ENCODE results near the gene R3HCC1L. TPM values are rescaled to one million over a fixed set of nuclear protein-coding genes. Genes with fewer than 3 reads are reported as not detected.

R3HCC1L gene
- polyA plus RNA-seq, 1 donor from 2014 or later = 12.8 TPM

DNA sequence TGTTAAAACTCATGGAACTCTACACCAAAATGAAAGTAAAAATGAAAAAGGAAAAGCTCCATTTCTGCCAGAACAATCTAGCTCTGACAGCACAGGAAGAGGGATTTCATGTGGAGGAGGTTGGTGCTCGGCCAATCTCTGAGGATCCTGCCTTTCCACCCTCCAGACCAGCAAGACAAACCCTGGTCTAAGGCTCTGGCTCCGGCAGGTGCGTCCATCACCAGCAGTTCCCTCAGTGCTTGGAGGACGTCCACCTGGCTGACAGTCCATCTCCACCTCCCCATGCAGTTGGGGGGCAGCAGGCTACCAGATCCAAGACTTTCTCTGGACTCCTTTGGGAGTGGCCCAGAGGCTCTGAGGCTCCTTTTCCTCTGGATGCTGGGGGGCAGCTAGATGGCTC, 158.5 kb downstream of the R3HCC1L start:
- Histone ChIP-seq H4K20me1 (ENCODE audit: insufficient read depth) (no peaks in the 10 kb centered on the region), H3K27me3 (ENCODE audit: insufficient read depth, low read depth, low read length) (no peaks in the 10 kb centered on the region), H3K9me2 (ENCODE audit: insufficient read depth, low read length) (no peaks in the 10 kb centered on the region), H3K79me2 (replicated peaks; ENCODE audit: insufficient read depth, low read length) (no peaks in the 10 kb centered on the region), H3K4me3 (ENCODE audit: low read length) (no peak overlapping the region), H3K27ac (ENCODE audit: low read length) (no peak overlapping the region), H3F3A (ENCODE audit: insufficient read depth, low read length, poor library complexity, severe bottlenecking) (no peaks in the 10 kb centered on the region), H3K4me2 (ENCODE audit: low read length) (no peak overlapping the region), H2AFZ (ENCODE audit: low read depth, low read length) (no peak overlapping the region), H3K36me3 (ENCODE audit: insufficient read depth, low read length) (no peaks in the 10 kb centered on the region), H3K9me3 (ENCODE audit: low read length) (no peaks in the 10 kb centered on the region), H3K9ac (ENCODE audit: low read length) (no peak overlapping the region)
- TF ChIP-seq POLR2AphosphoS5 (IDR thresholded peaks at IDR 0.05) (no peak), EP300 (conservative IDR thresholded peaks at IDR 0.05; ENCODE audit: poor library complexity, severe bottlenecking) (no peak), SMC3 (conservative IDR thresholded peaks at IDR 0.05; ENCODE audit: poor library complexity) (no peak), TAF1 (IDR thresholded peaks at IDR 0.05; ENCODE audit: low read depth) (no peak), MXI1 (conservative IDR thresholded peaks at IDR 0.05; ENCODE audit: poor library complexity, severe bottlenecking) (no peak), EZH2 (IDR thresholded peaks at IDR 0.05; ENCODE audit: borderline replicate concordance, insufficient read depth, low read length, poor library complexity, severe bottlenecking) (no peak), RAD21 (conservative IDR thresholded peaks at IDR 0.05) (no peak)
- TF ChIP-seq, protein P1, sequence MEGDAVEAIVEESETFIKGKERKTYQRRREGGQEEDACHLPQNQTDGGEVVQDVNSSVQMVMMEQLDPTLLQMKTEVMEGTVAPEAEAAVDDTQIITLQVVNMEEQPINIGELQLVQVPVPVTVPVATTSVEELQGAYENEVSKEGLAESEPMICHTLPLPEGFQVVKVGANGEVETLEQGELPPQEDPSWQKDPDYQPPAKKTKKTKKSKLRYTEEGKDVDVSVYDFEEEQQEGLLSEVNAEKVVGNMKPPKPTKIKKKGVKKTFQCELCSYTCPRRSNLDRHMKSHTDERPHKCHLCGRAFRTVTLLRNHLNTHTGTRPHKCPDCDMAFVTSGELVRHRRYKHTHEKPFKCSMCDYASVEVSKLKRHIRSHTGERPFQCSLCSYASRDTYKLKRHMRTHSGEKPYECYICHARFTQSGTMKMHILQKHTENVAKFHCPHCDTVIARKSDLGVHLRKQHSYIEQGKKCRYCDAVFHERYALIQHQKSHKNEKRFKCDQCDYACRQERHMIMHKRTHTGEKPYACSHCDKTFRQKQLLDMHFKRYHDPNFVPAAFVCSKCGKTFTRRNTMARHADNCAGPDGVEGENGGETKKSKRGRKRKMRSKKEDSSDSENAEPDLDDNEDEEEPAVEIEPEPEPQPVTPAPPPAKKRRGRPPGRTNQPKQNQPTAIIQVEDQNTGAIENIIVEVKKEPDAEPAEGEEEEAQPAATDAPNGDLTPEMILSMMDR (IDR thresholded peaks at IDR 0.05; ENCODE audit: poor library complexity, severe bottlenecking) = no peak
- TF ChIP-seq, protein P2, sequence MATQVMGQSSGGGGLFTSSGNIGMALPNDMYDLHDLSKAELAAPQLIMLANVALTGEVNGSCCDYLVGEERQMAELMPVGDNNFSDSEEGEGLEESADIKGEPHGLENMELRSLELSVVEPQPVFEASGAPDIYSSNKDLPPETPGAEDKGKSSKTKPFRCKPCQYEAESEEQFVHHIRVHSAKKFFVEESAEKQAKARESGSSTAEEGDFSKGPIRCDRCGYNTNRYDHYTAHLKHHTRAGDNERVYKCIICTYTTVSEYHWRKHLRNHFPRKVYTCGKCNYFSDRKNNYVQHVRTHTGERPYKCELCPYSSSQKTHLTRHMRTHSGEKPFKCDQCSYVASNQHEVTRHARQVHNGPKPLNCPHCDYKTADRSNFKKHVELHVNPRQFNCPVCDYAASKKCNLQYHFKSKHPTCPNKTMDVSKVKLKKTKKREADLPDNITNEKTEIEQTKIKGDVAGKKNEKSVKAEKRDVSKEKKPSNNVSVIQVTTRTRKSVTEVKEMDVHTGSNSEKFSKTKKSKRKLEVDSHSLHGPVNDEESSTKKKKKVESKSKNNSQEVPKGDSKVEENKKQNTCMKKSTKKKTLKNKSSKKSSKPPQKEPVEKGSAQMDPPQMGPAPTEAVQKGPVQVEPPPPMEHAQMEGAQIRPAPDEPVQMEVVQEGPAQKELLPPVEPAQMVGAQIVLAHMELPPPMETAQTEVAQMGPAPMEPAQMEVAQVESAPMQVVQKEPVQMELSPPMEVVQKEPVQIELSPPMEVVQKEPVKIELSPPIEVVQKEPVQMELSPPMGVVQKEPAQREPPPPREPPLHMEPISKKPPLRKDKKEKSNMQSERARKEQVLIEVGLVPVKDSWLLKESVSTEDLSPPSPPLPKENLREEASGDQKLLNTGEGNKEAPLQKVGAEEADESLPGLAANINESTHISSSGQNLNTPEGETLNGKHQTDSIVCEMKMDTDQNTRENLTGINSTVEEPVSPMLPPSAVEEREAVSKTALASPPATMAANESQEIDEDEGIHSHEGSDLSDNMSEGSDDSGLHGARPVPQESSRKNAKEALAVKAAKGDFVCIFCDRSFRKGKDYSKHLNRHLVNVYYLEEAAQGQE (IDR thresholded peaks at IDR 0.05; ENCODE audit: borderline replicate concordance) = no peak

DNA sequence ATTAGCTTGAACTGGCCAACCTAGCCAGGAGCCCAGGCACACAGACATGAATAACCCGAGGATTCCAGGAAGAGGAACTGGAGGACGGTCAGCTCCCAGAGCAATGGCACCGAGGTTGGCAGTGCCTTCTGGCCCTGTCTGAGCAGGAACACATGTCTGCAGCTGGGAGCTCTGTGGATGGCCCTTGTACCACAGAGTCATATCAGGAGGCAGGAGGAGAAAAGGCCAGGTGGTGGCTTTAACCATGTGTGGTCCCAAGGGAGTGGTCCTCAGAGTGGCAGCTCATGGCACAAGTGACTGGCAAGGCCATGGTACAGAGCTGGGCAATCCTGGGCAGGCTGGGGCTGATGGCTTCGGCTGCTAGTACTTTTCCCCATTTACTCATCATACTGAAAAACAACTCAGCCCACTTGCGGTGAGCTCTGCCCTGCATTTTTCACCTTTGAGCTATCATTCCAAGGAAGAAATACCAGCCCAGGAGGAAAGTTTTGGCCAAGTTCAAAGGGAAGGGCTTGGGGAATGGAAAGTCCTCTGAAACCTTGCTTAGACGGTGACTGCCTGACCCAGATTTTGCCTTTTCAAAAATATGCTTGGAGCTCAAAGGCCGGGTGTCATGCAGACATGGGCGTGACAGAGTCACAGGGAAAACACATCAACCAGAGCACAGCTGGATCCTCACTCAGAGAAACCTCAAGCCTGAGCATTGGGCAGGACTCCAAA, 159.3 kb downstream of the R3HCC1L start:
- Histone ChIP-seq H3K79me2 (replicated peaks; ENCODE audit: insufficient read depth, low read length) (no peaks in the 10 kb centered on the region), H3K27ac (ENCODE audit: low read length) (no peak overlapping the region), H3K4me3 (ENCODE audit: low read length) (no peak overlapping the region), H4K20me1 (ENCODE audit: insufficient read depth) (no peaks in the 10 kb centered on the region), H3K4me2 (ENCODE audit: low read length) (no peak overlapping the region), H3F3A (ENCODE audit: insufficient read depth, low read length, poor library complexity, severe bottlenecking) (no peaks in the 10 kb centered on the region), H3K9me2 (ENCODE audit: insufficient read depth, low read length) (no peaks in the 10 kb centered on the region), H3K9me3 (ENCODE audit: low read length) (no peaks in the 10 kb centered on the region), H3K36me3 (ENCODE audit: insufficient read depth, low read length) (no peaks in the 10 kb centered on the region), H3K9ac (ENCODE audit: low read length) (no peak overlapping the region), H2AFZ (ENCODE audit: low read depth, low read length) (no peak overlapping the region), H3K27me3 (ENCODE audit: insufficient read depth, low read depth, low read length) (no peaks in the 10 kb centered on the region)
- TF ChIP-seq POLR2AphosphoS5 (IDR thresholded peaks at IDR 0.05) (no peak), MXI1 (conservative IDR thresholded peaks at IDR 0.05; ENCODE audit: poor library complexity, severe bottlenecking) (no peak), RAD21 (conservative IDR thresholded peaks at IDR 0.05) (no peak), EP300 (conservative IDR thresholded peaks at IDR 0.05; ENCODE audit: poor library complexity, severe bottlenecking) (no peak), SMC3 (conservative IDR thresholded peaks at IDR 0.05; ENCODE audit: poor library complexity) (no peak), TAF1 (IDR thresholded peaks at IDR 0.05; ENCODE audit: low read depth) (no peak), EZH2 (IDR thresholded peaks at IDR 0.05; ENCODE audit: borderline replicate concordance, insufficient read depth, low read length, poor library complexity, severe bottlenecking) (no peak)
- TF ChIP-seq, protein P2 (IDR thresholded peaks at IDR 0.05; ENCODE audit: borderline replicate concordance) = no peak
- TF ChIP-seq, protein P1 (IDR thresholded peaks at IDR 0.05; ENCODE audit: poor library complexity, severe bottlenecking) = no peak

All from neural cell (in vitro differentiated cells).